Skin of body (tissue), 2 donors: Measurements from ENCODE around the gene THBS1. TPM values are rescaled to one million over a fixed set of nuclear protein-coding genes. Genes with fewer than 3 reads are reported as not detected.

Experiments
- DNase-seq: peaks from one replicate; lab custom pipeline; 2025; lab: John Stamatoyannopoulos, UW
- total RNA-seq: library from RNA; depleted of rRNA; stranded (reverse); fragments of >200 nt; gene quantifications from one replicate; pipeline ENCODE4 v1.2.3, GENCODE V29; 2014

The THBS1 gene
- total RNA-seq, 1 donor from 2014 or later: 291 TPM

DNA sequence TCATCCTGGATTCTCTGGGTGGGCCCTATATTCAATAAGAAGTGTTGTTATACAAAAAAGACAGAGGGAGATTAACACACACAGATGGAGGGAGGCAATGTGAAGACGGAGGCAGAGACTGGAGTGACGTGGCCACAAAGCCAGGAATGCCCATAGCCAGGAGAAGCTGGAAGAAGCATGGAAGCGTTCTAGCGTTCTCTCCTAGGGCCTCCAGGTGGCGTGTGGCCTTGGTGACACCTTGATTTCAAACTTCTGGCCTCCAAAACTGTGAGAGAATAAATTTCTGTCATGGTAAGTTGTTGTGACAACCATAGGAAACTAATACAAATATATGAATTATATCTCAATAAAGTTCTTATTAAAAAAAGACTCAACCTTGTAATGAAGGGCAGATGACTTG, 21.3 kb downstream of the THBS1 start:
- DNase-seq: no peak

DNA sequence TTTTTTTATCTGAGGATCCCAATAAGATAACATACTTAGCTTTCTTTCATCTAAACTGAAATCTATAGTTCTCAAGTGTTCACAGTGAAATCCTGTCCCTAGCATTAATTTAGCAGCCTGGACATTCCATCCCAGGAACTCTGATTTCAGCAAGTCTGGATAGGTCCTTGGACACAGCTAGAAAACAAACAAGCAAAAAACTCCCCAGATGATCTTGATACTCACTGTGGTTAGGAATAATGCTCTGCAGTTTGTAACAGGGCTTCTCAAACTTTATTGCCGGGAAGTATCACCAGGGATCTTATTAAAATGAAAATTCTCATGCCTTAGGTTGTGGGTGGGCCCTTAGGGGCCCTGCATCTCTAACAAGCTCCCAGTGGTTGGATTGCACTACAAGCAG, 24.3 kb downstream of the THBS1 start:
- DNase-seq: no peak

GRCh38 chr15:39608185-39609139, 27.6 kb downstream of the THBS1 start:
- DNase-seq: no peak

DNA sequence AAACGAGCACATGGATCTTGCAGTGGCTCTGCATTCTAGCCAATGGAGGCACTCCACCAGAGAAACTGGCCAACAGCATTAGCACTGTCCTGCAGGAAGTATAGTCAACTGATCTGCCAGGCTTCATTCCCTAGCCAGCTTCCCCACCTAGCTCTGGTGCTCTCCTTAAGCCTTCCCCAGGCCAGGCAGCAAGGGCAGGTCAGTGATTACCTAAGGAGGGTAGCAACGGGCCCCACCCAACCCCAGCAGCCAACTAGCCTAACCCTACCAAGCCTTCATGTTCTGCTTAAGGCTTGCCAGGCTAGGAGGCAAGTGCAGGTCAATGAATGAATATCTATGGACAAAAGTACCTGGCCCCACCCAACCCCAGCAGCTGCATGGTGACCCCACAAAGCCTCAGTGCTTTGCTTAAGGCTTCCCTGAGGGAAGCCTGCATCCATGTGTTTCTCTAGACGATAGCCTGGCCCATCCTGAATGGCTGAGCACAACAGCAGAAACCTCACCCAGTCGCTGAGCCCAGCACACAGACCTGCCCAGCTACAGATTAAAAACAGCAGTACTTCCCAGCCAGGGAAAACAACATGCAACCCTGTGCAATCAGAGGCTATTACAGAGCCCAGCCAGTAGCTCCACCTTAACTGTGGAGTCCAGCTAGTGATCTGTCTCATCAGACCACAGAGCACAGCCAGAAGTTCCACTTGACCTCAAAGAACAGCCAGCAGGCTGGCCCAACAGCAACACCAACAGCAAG, 28.5 kb downstream of the THBS1 start:
- no peak for DNase-seq

- DNase-seq: no peak
These were observed 29.8 kb downstream of the THBS1 start for GRCh38 chr15:39610665-39611064.

DNA sequence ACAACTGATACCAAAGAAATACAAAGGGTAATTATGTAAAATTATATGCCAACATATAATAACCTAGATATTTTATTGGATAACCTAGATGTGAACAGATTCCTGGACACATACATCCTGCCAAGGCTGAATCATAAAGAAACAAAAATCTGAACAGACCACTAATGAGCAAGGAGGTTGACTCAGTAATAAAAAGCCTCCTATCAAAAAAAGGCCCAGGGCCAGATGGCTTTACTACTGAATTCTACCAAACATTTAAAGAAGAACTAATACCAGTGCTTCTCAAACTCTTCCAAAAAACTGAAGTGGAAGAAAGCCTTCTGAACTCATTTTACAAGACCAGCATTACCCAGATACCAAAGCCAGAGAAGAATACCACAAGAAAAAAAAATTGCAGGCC, 32.4 kb downstream of the THBS1 start:
- DNase-seq: no peak

DNA sequence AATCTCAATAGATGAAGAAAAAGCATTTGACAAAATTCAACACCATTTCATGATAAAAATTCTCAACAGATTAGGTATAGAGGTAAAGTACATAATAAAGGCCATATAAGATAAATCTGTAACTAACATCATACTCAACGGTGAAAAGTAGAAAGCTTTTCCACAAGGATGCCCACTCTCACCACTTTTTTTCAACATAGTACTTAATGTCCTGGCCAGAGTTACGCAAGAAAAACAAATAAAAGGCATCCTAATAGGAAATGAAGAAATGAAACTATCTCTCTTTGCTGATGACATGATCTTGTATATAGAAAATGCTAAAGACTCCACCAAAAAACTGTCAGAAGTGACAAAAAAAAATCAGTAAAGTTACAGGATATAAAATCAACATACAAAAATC, 33.0 kb downstream of the THBS1 start:
- no peak for DNase-seq

DNA sequence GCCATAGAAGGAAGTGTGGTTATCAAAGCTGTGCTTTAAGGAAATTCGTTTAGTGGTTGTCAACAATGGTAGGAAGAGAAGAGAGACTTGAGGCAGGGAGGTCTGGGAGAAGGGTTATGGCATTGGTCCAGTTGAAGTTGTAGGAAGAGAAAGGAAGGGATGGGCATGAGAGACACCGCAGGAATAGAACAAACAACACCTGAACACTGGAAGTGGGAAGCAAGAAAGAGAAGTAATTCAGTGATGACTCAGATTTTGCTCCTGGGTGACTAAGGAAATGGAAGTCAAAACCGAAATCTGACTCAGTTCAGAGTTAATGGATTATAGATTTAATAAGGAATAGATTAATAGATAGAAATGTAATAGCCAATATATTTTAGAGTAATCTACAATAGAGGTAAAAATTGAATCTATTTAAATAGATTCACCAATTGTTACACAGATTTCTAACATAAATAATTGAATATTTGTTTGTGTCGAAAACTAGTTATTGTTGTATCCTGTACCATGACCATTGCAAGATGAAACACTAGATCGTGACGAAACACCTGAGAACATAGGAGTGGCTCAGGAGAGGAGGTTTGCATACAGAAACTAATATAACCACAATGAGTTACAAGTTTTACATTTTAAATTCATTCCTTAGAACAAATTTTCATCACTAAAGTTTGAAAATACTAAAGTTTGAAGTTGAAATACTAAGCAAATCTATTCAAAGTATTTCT, 36.0 kb downstream of the THBS1 start:
- no peak for DNase-seq

GRCh38 chr15:39618063-39618823, 37.4 kb downstream of the THBS1 start:
- no peak for DNase-seq

- DNase-seq: no peak
These were observed 40.3 kb downstream of the THBS1 start for GRCh38 chr15:39621210-39621609.

GRCh38 chr15:39621976-39622375, 41.1 kb downstream of the THBS1 start:
- no peak for DNase-seq

- DNase-seq: no peak
These were observed 42.0 kb downstream of the THBS1 start for GRCh38 chr15:39622660-39623516.

GRCh38 chr15:39623529-39623931, 42.7 kb downstream of the THBS1 start:
- no peak for DNase-seq

DNA sequence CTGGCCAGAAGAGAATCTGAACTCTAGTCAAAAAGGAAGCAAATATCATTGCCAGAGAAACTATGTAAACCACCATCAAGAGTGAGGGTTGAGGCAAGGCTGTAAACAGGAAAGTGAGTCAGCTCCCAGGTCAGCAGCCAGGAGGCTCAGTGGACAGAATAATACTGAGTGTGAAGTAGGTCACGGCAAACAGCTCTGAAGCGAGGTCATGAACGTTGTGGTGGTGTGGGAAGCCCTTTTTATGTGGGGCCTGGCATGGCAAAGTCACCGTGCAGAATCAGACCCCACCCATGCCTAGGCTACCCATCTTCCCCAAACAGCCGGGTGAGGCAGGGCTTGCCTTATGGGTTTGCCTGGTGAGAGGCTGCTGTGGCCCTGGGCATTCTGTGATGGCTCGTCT, 43.9 kb downstream of the THBS1 start:
- no peak for DNase-seq

DNA sequence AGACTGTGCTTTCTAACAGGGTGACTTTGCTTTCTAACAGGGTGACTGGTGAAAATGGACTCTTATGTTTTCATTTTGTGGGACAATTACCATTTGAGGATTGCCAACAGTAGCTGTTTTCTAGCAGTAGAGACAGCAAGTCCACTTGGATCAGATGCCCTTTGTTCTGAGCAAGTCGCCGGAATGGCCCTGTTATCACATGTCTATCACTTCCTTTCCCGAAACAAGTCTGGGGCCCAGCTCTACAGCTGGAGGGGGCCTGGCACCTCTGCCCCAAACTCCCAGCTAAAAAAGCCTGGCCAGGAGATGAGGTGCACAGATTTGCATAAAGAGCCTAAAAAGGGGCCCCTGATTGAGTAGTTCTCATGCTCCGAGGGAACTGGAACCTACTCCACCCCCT, 44.6 kb downstream of the THBS1 start:
- DNase-seq: no peak

DNA sequence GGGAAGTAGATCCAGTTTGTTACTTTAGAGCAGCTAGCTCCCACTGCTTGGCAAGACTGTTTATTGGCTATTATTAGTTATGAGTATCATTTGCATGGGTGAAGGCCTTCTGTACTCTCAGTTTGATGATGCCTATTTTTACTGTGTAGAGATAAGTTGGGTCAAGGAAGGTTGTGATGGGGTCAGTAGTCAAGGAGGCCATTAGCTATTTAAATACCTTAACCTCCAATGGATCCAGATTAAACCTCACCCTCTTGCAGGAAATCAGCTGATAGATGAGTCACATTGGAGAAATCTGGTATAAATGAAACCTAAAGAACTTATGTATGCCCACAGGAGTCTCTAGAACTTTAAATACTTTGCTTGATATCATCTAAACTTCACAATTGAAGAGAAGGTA, 45.0 kb downstream of the THBS1 start:
- no peak for DNase-seq

DNA sequence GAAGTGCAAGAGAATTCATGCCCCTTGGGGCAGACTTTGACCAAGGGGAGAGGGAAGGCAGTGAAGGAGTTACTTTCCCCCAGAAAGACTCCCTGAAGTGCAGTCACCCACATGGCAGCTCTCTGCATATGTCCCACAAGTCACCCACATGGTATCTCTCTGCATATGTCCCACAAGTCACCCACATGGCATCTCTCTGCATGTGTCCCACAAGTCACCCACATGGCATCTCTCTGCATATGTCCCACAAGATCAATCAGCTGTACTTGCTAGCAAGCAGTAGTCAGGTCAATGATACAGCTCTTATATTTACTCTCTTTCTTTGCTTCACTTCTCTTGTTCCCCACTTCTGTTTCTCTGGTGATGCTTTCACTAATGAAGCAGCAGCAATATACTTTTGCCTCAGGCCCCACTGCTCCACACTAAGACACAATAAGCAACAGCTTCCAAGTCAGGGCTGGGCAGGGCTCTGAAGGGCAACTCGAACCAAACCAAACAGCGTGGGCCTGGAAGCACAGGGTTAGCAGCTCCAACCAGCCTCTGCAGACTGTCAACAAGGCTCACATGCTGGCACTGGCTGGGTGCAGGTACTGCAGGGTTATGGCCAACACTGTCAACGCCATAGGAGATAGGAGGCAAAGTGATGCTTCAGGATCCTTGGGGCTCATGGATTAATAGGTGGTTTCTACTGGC, 46.7 kb downstream of the THBS1 start:
- no peak for DNase-seq

DNA sequence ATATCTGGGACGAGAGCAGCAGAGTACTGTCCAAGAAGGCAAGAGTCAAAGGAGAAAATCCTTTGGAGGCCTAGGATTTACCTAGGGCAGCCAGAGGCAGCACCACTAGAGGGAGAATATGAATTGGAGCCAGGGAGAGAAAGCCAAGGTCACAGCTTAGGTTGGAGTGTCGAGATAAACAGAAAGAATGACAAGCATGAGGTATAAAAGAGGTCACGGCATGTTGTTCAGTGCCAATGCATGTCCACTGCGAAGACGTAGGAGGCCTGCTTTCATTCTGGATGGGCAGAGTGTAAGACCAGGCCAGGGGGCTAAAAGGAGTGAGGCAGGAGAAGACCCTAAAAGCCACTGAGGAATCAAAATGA, 47.2 kb downstream of the THBS1 start:
- no peak for DNase-seq

DNA sequence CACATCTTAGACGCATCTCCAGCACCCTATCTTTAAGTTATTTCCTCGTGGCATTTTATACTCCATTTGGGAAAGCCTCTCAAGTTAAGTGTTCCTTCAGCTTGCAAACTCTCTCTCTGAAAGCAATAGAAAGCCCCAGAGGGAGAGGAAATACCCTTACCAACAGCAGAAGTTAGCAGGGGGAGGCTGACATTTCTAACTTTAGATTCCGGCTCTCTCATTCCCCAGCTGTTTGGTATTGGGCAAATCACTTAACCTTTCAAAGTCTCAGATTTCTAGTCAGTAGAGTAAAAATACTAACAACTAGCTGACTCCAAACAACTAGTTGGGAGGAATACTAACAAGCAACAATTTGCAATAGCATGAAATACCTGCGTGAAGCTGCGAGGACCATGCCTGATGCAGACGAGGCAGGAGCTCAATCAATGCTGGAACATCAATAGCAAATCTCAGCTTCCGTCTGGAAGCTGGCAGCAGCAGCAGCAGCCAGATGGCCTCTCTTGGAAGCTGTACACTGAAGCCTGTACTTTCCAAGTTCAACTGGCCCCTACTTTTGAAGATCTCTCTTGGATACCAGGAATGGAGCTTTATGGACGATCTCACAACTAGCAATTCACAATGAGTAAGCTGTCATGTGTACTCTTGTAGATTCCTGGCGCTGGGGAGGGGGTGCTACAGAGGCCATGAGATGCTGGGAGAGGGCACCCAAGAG, 47.8 kb downstream of the THBS1 start:
- no peak for DNase-seq
